ENCODE measurements around the gene FBXL19.

DNA sequence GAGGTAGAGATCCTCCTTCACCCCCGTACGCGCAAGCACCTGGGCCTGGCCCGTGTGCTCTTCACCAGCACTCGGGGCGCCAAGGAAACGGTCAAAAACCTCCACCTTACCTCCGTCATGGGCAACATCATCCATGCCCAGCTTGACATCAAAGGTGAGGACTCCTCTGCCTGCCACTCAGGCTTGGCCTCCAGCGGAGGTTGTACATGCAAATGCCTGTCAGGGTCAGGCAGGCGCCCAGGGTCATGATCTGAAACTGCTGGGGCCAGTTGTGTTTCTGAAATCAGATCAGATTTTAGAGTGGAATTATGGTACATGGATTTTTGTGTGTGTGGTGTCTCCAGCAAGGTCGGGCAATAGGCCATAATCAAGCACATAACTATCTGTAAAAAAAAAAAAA lies 38.0 kb downstream of the FBXL19 start:
- TF ChIP-seq CTCF (IDR thresholded peaks at IDR 0.05) (no peak), EZH2 (IDR thresholded peaks at IDR 0.05; ENCODE audit: borderline replicate concordance, insufficient read depth, low read depth, low read length, poor library complexity, severe bottlenecking) (no peak)

Data from B cell (primary cell).